IMR-90 (cell line): ENCODE measurements around the gene HORMAD2. TPM values are rescaled to one million over a fixed set of nuclear protein-coding genes. Genes with fewer than 3 reads are reported as not detected.

ENCODE experiments used
- ATAC-seq: fragments of 200-7000 bp; cut with Tn5 transposase; 2 replicates; pipeline ENCODE4 v1.9.1; 2020; ENCODE audit warnings: low read depth, mild to moderate bottlenecking, moderate library complexity
- BruUV-seq: library from RNA; stranded (reverse); fragments of 400-500 nt; replicated peaks from 2 replicates; lab custom pipeline; 2021; lab: Mats Ljungman, UMichigan
- CTCF ChIA-PET: fragments of 300-600 bp; formaldehyde crosslinking; extraction: SDS; loops from one replicate; lab custom pipeline; 2021; ENCODE audit warnings: antibody characterized with exemption; lab: Yijun Ruan, JAX
- POLR2A ChIA-PET: fragments of 300-600 bp; sonication (Branson Sonifier 250); formaldehyde crosslinking; loops from one replicate; lab custom pipeline; 2022; ENCODE audit warnings: antibody characterized with exemption; ENCODE audit not compliant: unreplicated experiment; lab: Charles Lee
- DNase-seq: peaks from one replicate; pipeline ENCODE4 v3.0.0; 2013
- H2AFZ ChIP-seq: replicated peaks from 2 replicates; pipeline ENCODE3; 2013; ENCODE audit warnings: low read length, mild to moderate bottlenecking; ENCODE audit not compliant: poor library complexity
- H2AK5ac ChIP-seq: 2 replicates; pipeline ENCODE4 v1.6.1; 2013; ENCODE audit warnings: low read depth, low read length, inconsistent platforms
- H2AK9ac ChIP-seq: replicated peaks from 2 replicates; pipeline ENCODE3; 2013; ENCODE audit warnings: mild to moderate bottlenecking, low read depth, low read length, moderate library complexity; ENCODE audit not compliant: poor library complexity
- H2BK120ac ChIP-seq: 2 replicates; pipeline ENCODE4 v1.6.1; 2013; ENCODE audit warnings: low read depth, low read length, inconsistent platforms
- H2BK15ac ChIP-seq: 3 replicates; pipeline ENCODE4 v1.6.1; 2013; ENCODE audit warnings: low read depth, low read length, inconsistent platforms
- H2BK20ac ChIP-seq: 2 replicates; pipeline ENCODE4 v1.6.1; 2013; ENCODE audit warnings: low read depth, mild to moderate bottlenecking, inconsistent platforms, low read length, moderate library complexity
- H2BK5ac ChIP-seq: 2 replicates; pipeline ENCODE4 v1.6.1; 2013; ENCODE audit warnings: mild to moderate bottlenecking, low read depth, low read length, inconsistent platforms; ENCODE audit not compliant: poor library complexity, severe bottlenecking
- H3K14ac ChIP-seq: replicated peaks from 2 replicates; pipeline ENCODE4 v1.6.1; 2013; ENCODE audit warnings: low read depth, low read length, inconsistent platforms
- H3K18ac ChIP-seq: 2 replicates; pipeline ENCODE4 v1.6.1; 2013; ENCODE audit warnings: low read depth, low read length, control low read depth
- H3K23ac ChIP-seq: 2 replicates; pipeline ENCODE4 v1.6.1; 2013; ENCODE audit warnings: low read depth, low read length, inconsistent platforms
- H3K27ac ChIP-seq: 2 replicates; pipeline ENCODE4 v1.5.1; 2013; ENCODE audit warnings: mild to moderate bottlenecking, control low read depth, low read length; ENCODE audit not compliant: insufficient read depth
- H3K27me3 ChIP-seq: 2 replicates; pipeline ENCODE4 v1.6.1; 2013; ENCODE audit warnings: low read length; ENCODE audit not compliant: control insufficient read depth, insufficient read depth
- H3K36me3 ChIP-seq: 2 replicates; pipeline ENCODE4 v1.6.1; 2013; ENCODE audit warnings: low read length, mixed read lengths; ENCODE audit not compliant: control insufficient read depth, insufficient read depth
- H3K4ac ChIP-seq: 2 replicates; pipeline ENCODE4 v1.6.1; 2013; ENCODE audit warnings: low read depth, low read length, inconsistent platforms
- H3K4me1 ChIP-seq: 2 replicates; pipeline ENCODE4 v1.6.1; 2013; ENCODE audit warnings: low read length, mixed read lengths; ENCODE audit not compliant: control insufficient read depth, insufficient read depth
- H3K4me2 ChIP-seq: 2 replicates; pipeline ENCODE4 v1.6.1; 2013; ENCODE audit warnings: low read depth, mild to moderate bottlenecking, control low read depth, low read length, moderate library complexity
- H3K4me3 ChIP-seq: 2 replicates; pipeline ENCODE4 v1.5.1; 2013; ENCODE audit warnings: low read depth, mild to moderate bottlenecking, control low read depth, low read length, moderate library complexity; ENCODE audit not compliant: insufficient read depth
- H3K56ac ChIP-seq: 2 replicates; pipeline ENCODE4 v1.6.1; 2013; ENCODE audit warnings: low read length, inconsistent platforms; ENCODE audit not compliant: insufficient read depth; ENCODE audit errors: extremely low read depth
- H3K79me1 ChIP-seq, 2 experiments: 2 replicates each; pipeline ENCODE4 v1.6.1; 2013; ENCODE audit warnings: low read length in 2 of 2, inconsistent platforms in 1 of 2, low read depth in 1 of 2
- H3K9ac ChIP-seq: 2 replicates; pipeline ENCODE4 v1.6.1; 2013; ENCODE audit warnings: low read depth, low read length, control low read depth
- H3K9me1 ChIP-seq: 2 replicates; pipeline ENCODE4 v1.6.1; 2013; ENCODE audit warnings: low read length, inconsistent platforms; ENCODE audit not compliant: insufficient read depth
- H3K9me3 ChIP-seq: 2 replicates; pipeline ENCODE4 v1.6.1; 2013; ENCODE audit warnings: low read length; ENCODE audit not compliant: control insufficient read depth, insufficient read depth
- H4K20me1 ChIP-seq: 2 replicates; pipeline ENCODE4 v1.6.1; 2013; ENCODE audit warnings: low read length, inconsistent platforms; ENCODE audit not compliant: insufficient read depth
- H4K5ac ChIP-seq: 2 replicates; pipeline ENCODE4 v1.6.1; 2013; ENCODE audit warnings: mild to moderate bottlenecking, low read depth, low read length, control low read depth
- H4K8ac ChIP-seq, 2 experiments: 2 replicates each; pipeline ENCODE4 v1.6.1; 2013; ENCODE audit warnings: low read depth in 2 of 2, low read length in 2 of 2, control low read depth in 1 of 2, inconsistent platforms in 1 of 2
- H4K91ac ChIP-seq: 2 replicates; pipeline ENCODE4 v1.6.1; 2013; ENCODE audit warnings: low read depth, low read length, inconsistent platforms; ENCODE audit not compliant: insufficient read depth
- CEBPB ChIP-seq: IDR thresholded peaks from 2 replicates; pipeline ENCODE4 v1.6.1; 2012; ENCODE audit warnings: low read depth, low read length, improper control_type of control experiment
- ELK1 ChIP-seq: fragments of 150-350 bp; IDR thresholded peaks from 2 replicates; pipeline ENCODE4 v1.6.1; 2016; ENCODE audit warnings: low read depth, mild to moderate bottlenecking, low read length, moderate library complexity, borderline replicate concordance
- MAFK ChIP-seq: IDR thresholded peaks from 2 replicates; pipeline ENCODE4 v1.6.1; 2012; ENCODE audit warnings: low read depth, low read length, improper control_type of control experiment
- MAZ ChIP-seq: IDR thresholded peaks from 2 replicates; pipeline ENCODE4 v1.6.1; 2012; ENCODE audit warnings: low read depth, mild to moderate bottlenecking, low read length, improper control_type of control experiment, moderate library complexity, borderline replicate concordance
- MXI1 ChIP-seq: IDR thresholded peaks from 2 replicates; pipeline ENCODE4 v1.6.1; 2012; ENCODE audit warnings: low read depth, mild to moderate bottlenecking, low read length, moderate library complexity, borderline replicate concordance
- RAD21 ChIP-seq: IDR thresholded peaks from 2 replicates; pipeline ENCODE4 v1.6.1; 2012; ENCODE audit warnings: low read length, improper control_type of control experiment
- RCOR1 ChIP-seq: IDR thresholded peaks from 2 replicates; pipeline ENCODE4 v1.6.1; 2012; ENCODE audit warnings: mild to moderate bottlenecking, low read length, improper control_type of control experiment; ENCODE audit not compliant: insufficient replicate concordance
- SMC3 ChIP-seq: fragments of 150-350 bp; IDR thresholded peaks from 2 replicates; pipeline ENCODE4 v1.6.1; 2016; ENCODE audit warnings: low read depth, mild to moderate bottlenecking, antibody characterized with exemption, low read length, moderate library complexity
- WGBS, 2 experiments: methylation state at CpG; one replicate each; pipeline versions ENCODE4 v1.1.5 to v1.1.7; 2013; ENCODE audit warnings: missing lambda C conversion rate in 2 of 2; ENCODE audit not compliant: insufficient read length in 1 of 2; ENCODE audit errors: extremely low coverage in 2 of 2; 5-methylcytosine and 5-hydroxymethylcytosine counted together
- dilution Hi-C: fragments of 300-500 bp; cut with HindIII; formaldehyde crosslinking; loops from one replicate; pipeline ENCODE4 v1.14.3; 2018; ENCODE audit warnings: low sequenced_read_pairs; ENCODE audit not compliant: unreplicated experiment
- in situ Hi-C: fragments of 300-500 bp; cut with MboI; formaldehyde crosslinking; loops from 3 replicates; pipeline ENCODE4 v1.14.3; 2019; ENCODE audit warnings: low sequenced_read_pairs, inconsistent platforms, mixed read lengths
- intact Hi-C: fragments of 100-400 bp; cut with micrococcal nuclease; formaldehyde crosslinking; loops from 2 replicates; pipeline ENCODE4 v1.10.0; 2022
- polyA plus RNA-seq, 3 experiments: library from polyadenylated mRNA; depleted of rRNA; stranded (reverse); fragments of >200 nt; gene quantifications; 2 replicates each; pipeline ENCODE4 v1.2.3, GENCODE V29; 2012; ENCODE audit warnings: low replicate concordance in 1 of 3
- total RNA-seq: library from RNA; depleted of rRNA; stranded (reverse); fragments of >200 nt; gene quantifications from 2 replicates; pipeline ENCODE4 v1.2.3, GENCODE V29; 2012

The HORMAD2 gene
- total and polyA plus RNA-seq, 2 of the 4 experiments (the other 2 are of a cell fraction): not detected

DNA sequence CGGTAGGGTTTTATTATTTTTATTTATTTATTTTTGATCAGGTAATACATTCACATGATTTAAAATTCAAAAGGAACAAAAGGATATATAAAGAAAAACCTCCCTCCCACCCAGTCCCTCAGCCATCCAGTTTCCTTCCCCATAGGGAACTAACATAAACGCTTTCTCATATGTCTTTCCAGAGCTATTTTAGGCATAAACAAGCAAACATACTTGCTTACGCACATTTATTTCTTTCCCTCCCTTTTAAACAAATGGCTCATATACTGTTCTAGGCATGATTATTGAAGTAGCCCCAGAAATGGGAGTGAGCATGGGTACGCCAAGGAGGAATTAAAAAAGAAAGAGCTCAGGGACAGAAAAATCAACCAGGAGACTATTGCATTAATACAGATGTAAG is 102.6 kb downstream of the HORMAD2 start:
- H4K91ac ChIP-seq: no peak overlapping the region
- H4K5ac ChIP-seq: peak overlapping the region; percentile 99
- H3K9me1 ChIP-seq: peaks cover 16% of the 10 kb centered on the region
- H2BK5ac ChIP-seq: peak overlapping the region; percentile 64
- no peak overlapping the region for H2AFZ ChIP-seq
- peak overlapping the region; percentile 86; the same call in 1 of the 2 replicates for H3K14ac ChIP-seq
- no peak overlapping the region for H2AK5ac ChIP-seq
- DNase-seq: peak; percentile 82
- no peak overlapping the region for H3K27ac ChIP-seq
- peaks cover 0 to 4% of the 10 kb centered on the region in 2 experiments; a peak in 1 of 4 replicates for H3K79me1 ChIP-seq
- no peak overlapping the region for H3K56ac ChIP-seq
- peak overlapping the region; percentile 97; the same call in 1 of the 2 replicates for H2BK20ac ChIP-seq
- no peaks in the 10 kb centered on the region for H4K20me1 ChIP-seq
- H2AK9ac ChIP-seq: no peak overlapping the region
- no peak overlapping the region for H3K9ac ChIP-seq
- ATAC-seq: peak; percentile 50
- WGBS, 2 experiments: no CpG with 5 or more reads among the region's 4 CpGs
- peaks cover 22% of the 10 kb centered on the region for H3K4me1 ChIP-seq
- TF ChIP-seq CEBPB (no peak), RAD21 (no peak), MXI1 (no peak), MAZ (no peak), SMC3 (no peak), RCOR1 (no peak), ELK1 (no peak), MAFK (no peak)
- H3K23ac ChIP-seq: peak overlapping the region; percentile 85; the same call in 1 of the 2 replicates
- POLR2A ChIA-PET: interaction anchor here (1.4 kb wide), 1 partner anchor 22 kb away, joined by 5 read pairs; no protein-coding TSS in a partner anchor
- dilution Hi-C loops (no loop called here), in situ Hi-C loops (no loop called here), intact Hi-C loops (no loop called here)
- peak overlapping the region; percentile 93; the same call in 1 of the 2 replicates for H3K4ac ChIP-seq
- CTCF ChIA-PET: interaction anchor here (1.2 kb wide), 1 partner anchor 69 kb away, joined by 4 read pairs; no protein-coding TSS in a partner anchor
- H2BK120ac ChIP-seq: peak overlapping the region; percentile 90; the same call in 1 of the 2 replicates
- peak overlapping the region; percentile 11 for H3K18ac ChIP-seq
- no peak overlapping the region for H2BK15ac ChIP-seq
- H3K4me2 ChIP-seq: peak overlapping the region; percentile 19; the same call in 1 of the 2 replicates
- H3K4me3 ChIP-seq: no peak overlapping the region
- H3K27me3 ChIP-seq: no peaks in the 10 kb centered on the region
- no peaks in the 10 kb centered on the region for H3K36me3 ChIP-seq
- no peaks in the 10 kb centered on the region for H3K9me3 ChIP-seq
- peak overlapping the region; percentile 77 to 88 for H4K8ac ChIP-seq
- no TSS peak for BruUV-seq
